ENCODE measurements around the gene PTX4. TPM values are rescaled to one million over a fixed set of nuclear protein-coding genes. Genes with fewer than 3 reads are reported as not detected.
"Not testable (repeated sequence)": the region's sequence is repeated elsewhere in the genome, so short reads cannot be mapped to it uniquely, and the experiment has no call there.

The PTX4 gene
- total RNA-seq, 2 donors from 2014 or later = not detected

- no peak for ATAC-seq
- intact Hi-C loops (cut with DNase I, micrococcal nuclease) = no loop called here
- DNase-seq = no peak
Measured at GRCh38 chr16:1451702-1452392, 36.9 kb downstream of the PTX4 start.

GRCh38 chr16:1450841-1451240, 37.9 kb downstream of the PTX4 start:
- intact Hi-C loops (cut with DNase I, micrococcal nuclease) = no loop called here
- ATAC-seq (no peak), DNase-seq (no peak)

- intact Hi-C loops (cut with DNase I, micrococcal nuclease) = no loop called here
- DNase-seq (no peak), ATAC-seq (no peak)
Measured at GRCh38 chr16:1450218-1450617, 38.5 kb downstream of the PTX4 start.

GRCh38 chr16:1449201-1449788, 39.4 kb downstream of the PTX4 start:
- DNase-seq (no peak), ATAC-seq (no peak)
- intact Hi-C loops (cut with DNase I, micrococcal nuclease) = no loop called here

GRCh38 chr16:1448536-1449116, 40.1 kb downstream of the PTX4 start:
- no peak for DNase-seq
- ATAC-seq = no peak
- intact Hi-C loops (cut with DNase I, micrococcal nuclease) = no loop called here

- ATAC-seq (no peak), DNase-seq (no peak)
- intact Hi-C loops (cut with DNase I, micrococcal nuclease) = no loop called here
Measured at GRCh38 chr16:1447965-1448364, 40.8 kb downstream of the PTX4 start.

- intact Hi-C loops (cut with DNase I, micrococcal nuclease) = no loop called here
- ATAC-seq = no peak
- no peak for DNase-seq
Measured at GRCh38 chr16:1446296-1447080, 42.3 kb downstream of the PTX4 start.

- no peak for DNase-seq
- intact Hi-C loops (cut with DNase I, micrococcal nuclease) = no loop called here
- ATAC-seq = no peak
Measured at GRCh38 chr16:1445518-1446203, 43.1 kb downstream of the PTX4 start.

GRCh38 chr16:1444730-1445517, 43.8 kb downstream of the PTX4 start:
- intact Hi-C loops (cut with DNase I, micrococcal nuclease) = no loop called here
- ATAC-seq = no peak
- DNase-seq = no peak

- intact Hi-C loops (cut with DNase I, micrococcal nuclease) = no loop called here
- peak; percentile 16 for ATAC-seq
- DNase-seq = no peak
Measured at GRCh38 chr16:1443980-1444729, 44.6 kb downstream of the PTX4 start, which contains the start of gene CCDC154. CCDC154 (minus strand) TSS chr16:1444556; CDS start chr16:1444322, 234 bp downstream.

GRCh38 chr16:1443403-1443973, 45.3 kb downstream of the PTX4 start:
- DNase-seq (no peak), ATAC-seq (peak; percentile 7)
- intact Hi-C loops (cut with DNase I, micrococcal nuclease) = no loop called here

GRCh38 chr16:1442697-1443096, 46.0 kb downstream of the PTX4 start:
- DNase-seq = no peak
- ATAC-seq = no peak
- intact Hi-C loops (cut with DNase I, micrococcal nuclease) = no loop called here

- ATAC-seq = no peak
- intact Hi-C loops (cut with DNase I, micrococcal nuclease) = no loop called here
Measured at GRCh38 chr16:1441391-1441829, 47.3 kb downstream of the PTX4 start.

GRCh38 chr16:1439699-1440074, 49.1 kb downstream of the PTX4 start:
- DNase-seq; ATAC-seq; intact Hi-C loops (cut with DNase I, micrococcal nuclease): not testable (repeated sequence)

More at GRCh38 chr16:1441391-1441829, 47.3 kb downstream of the PTX4 start:
- DNase-seq = no peak

GRCh38 chr16:1439058-1439698, 49.6 kb downstream of the PTX4 start:
- DNase-seq (no peak), ATAC-seq (no peak)
- intact Hi-C loops (cut with DNase I, micrococcal nuclease) = no loop called here

GRCh38 chr16:1438229-1439057, 50.3 kb downstream of the PTX4 start:
- no peak for ATAC-seq
- intact Hi-C loops (cut with DNase I, micrococcal nuclease) = no loop called here
- DNase-seq = no peak
